HG02763 (cell line): ENCODE data around the gene LMO7.

Experiments used
- ATAC-seq: cut with Tn5 transposase; IDR thresholded peaks from one replicate; pipeline ENCODE4 v1.9.1; 2021; ENCODE audit warnings: mild to moderate bottlenecking, moderate library complexity; ENCODE audit not compliant: unreplicated experiment

The LMO7 gene

DNA sequence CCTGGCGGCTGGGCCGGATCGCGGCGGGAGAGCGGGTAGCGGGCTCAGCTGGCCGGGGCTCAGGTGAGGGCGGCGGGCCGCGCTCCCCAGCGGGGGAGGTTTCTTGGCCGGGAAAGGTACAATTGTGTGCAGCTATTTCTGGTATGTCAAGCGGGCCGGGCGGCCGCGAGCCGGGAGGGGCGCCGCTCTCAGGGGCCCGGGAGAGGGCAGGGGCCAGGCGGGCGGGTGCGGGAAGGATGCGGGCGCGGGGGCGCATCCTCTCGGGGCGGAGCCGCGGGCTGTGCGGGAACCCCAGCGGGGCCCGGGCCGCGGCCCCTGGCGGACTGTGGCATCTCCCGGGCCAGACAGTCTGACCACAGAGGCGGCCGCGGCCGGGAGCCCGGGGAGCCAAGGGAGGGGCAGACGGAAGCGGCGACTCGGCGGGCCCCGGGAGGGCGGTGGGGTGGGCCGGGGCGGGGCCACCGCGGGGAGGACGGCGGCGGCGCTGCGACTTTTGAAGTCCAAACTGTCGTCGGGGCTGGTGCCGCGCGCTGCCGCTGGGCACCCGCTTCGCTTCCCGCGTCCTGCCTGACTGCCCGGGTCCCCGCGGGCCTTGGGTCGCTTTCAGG lies at the start of gene LMO7:
LMO7 (plus strand) TSS at position 503 of the 608 bp plus-strand sequence. CDS start 328 bp downstream, outside the sequence.
- peak; percentile 60 for ATAC-seq

DNA sequence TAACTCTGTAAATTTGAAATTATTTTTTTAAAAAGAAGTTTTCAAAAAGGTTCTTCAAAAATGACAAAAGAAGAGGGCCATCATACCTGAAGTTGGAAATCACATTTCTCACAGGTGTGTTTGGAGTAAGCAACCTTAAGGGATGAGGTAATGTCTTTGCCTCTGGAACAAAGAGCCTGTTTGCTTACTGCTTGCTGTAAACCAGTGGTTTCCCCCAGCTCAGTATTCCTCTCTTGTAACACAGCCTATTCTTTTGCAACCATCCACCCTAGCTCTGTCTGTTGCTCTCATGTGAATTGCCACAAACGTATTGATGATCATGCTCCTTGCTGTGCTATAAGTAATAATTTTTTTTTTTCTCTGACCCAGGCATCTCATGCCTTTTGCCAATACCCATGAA lies 48.5 kb upstream of the LMO7 start:
- ATAC-seq = no peak

DNA sequence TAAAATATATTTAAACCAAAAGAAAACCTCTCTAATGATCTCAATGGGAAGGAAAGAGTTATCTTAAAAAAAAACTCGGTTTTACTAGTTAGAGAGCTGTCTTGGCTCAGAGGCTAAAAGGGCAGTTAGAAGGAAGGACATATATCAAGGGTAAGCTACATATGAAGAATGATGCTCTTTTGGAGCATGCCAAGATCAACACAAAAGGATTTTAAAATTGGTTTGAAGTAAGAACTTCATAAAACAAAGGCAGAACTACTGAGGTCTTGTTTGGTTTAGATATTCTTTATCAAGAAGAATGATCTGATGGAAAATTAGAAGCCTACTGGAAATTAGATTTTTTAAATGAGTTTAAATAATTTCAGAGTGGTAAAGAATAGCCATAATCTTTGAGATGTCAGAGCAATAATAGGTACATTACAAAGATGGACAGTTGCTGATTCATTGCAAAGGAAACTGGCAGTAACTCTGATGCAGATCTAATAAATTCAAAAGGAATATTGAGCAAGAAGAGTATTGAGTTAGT lies 39.4 kb upstream of the LMO7 start:
- ATAC-seq = no peak

DNA sequence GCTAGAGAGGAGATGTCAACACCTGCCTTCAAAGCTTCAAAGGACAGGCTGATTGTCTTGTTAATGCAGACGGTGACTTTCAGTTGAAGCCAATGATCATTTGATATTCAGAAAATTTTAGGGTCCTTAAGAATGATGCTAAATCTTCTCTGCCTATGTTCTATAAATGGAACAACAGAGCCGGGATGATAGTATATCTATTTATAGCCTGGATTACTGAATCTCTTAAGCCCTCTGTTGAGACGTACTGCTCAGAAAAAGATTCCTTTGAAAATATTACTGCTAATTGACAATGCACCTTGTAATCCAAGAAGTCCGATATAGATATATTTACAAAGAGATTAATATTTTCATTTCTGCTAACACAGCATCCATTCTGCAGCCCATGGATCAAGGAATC lies 35.8 kb upstream of the LMO7 start:
- ATAC-seq = no peak

DNA sequence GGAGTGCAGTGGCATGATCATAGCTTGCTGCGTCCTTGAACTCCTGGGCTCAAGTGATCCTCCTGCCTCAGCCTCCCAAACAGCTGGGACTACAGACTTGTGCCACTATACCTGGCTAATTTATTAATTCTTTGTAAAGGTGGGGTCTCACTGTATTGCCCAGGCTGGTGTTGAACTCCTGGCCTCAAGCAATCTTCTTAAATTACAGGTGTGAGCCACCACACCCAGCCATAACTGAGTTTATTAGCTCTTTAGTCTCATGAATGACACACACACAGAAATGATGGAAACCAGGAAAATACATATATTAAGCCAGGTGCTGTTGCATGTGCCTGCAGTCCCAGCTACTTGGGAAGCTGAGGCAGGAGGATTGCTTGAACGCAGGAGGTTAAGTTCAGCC lies 33.1 kb upstream of the LMO7 start:
- no peak for ATAC-seq

DNA sequence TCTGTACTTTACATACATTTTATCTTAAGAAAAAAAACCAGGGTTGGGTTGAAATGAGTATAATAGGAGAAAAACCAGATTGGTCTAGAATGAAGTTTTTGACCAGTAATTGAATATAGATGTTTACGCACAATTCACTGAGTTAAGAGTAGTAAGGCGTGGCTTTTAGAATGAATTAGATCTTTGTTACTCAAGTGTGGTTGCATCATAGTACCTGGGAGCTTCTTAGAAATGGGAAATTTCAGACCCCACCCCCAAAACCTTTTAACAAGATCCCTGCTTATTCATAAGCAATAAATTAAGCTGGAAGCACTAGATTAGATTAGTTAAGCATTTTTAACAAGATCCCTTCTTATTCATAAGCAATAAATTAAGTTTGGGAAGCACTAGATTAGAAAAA lies 28.7 kb upstream of the LMO7 start:
- ATAC-seq = no peak

DNA sequence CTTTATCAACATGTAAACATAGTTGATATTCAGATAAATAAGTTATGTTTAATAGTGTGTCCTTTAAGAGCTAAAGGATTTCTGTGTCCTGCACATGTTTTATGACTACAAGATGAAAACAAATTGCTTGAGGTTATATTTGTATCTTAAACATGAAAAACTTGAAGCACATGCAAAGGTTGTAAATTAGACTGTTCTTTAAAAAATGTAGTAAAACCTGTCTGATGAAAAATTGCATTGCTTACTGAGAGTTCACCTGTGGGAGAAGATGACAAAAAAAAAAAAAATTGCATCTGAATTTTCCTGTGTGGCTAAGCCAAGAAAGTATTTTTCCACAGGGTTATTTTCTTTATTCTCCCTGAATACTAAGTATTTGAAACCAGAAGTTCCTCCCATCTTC lies 25.7 kb upstream of the LMO7 start:
- no peak for ATAC-seq

DNA sequence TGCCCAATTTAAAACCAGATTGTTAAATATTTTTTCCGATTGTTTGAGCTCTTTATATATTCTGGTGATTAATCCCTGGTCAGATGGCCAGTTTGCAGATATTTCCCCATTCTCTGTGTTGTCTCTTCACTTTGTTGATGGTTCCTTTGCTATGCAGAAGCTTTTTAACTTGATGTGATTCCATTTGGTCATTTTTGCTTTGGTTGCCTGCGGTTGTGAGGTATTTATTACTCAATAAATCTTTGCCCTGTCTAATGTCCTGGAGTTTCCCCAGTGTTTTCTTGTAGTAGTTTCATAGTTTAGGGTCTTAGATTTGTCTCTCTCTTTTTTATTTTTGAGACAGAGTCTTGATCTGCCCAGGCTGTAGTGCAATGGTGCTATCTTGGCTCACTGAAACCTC lies 23.8 kb upstream of the LMO7 start:
- ATAC-seq = no peak

DNA sequence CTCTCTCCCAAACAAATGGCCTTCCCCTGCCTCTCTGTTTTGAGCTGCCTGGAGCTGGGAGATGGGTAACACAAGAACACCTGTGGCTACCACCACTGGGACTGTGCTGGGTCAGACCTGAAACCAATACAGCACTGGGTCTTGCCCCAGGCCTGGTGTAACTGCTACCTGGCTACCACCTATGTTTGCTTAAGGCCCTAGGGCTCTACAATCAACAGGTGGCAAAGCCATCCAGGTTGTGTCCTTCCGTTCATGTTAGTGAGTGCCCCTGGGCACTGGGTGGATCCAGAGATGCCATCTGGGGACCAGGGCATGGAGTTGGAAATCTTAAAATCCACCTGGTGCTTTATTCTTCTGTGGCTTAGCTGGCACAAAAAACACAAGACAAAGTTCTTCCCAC lies 18.9 kb upstream of the LMO7 start:
- ATAC-seq = no peak

DNA sequence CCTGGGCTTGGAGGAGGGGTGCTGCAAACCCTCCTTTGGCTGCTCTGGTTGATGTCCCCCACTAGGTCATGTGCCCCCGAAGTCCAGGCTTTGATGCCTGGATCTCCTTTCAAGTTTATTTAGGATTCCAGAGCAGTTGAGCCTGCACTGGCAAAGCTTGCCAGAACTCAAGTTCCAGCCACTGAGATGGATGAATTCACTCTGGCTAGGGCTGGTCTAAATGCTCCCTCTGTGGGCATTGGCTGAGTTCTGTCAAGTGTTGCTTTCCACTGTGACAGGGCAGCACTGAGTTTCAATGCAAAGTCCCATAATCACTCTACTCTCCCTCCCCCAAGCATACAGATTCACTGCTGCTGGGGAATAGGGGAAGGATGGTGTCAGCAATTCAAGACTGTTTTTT lies 17.8 kb upstream of the LMO7 start:
- ATAC-seq = no peak

DNA sequence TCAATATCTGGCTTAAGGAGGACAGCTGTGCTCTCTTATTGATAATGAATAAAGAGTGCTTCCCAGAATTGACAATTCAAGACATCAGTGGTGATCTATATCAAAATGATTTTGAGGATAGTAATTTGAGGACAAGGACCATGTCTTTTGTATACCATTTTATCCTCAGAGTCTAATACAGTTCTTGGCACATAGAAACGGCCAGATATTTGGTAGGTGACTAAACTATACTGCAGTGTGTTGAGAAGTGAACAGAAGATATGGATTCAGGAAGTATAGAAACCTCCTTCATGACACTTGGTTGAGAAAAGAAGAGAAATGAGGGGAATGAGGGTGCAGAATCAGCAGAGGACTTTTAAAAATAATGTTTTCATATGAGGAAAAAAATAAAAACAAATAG lies 16.1 kb upstream of the LMO7 start:
- no peak for ATAC-seq

DNA sequence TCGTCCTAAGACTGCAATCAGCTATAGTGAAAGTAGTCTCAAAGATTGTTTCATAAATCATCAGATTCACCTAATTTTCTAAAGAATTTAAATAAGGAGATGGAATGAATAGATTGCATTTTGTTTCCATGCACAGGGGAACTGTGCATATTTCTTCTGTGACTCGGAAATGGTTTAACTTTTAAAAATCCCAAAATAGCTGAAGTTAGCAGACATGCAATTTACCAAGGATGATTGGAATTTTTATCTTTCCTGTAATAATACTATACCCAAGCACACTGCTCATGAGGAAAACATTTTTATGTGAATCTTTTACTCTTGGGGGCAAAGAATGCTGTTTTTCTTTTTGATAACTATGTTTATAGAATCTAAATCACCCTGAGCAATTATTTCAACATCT lies 15.0 kb upstream of the LMO7 start:
- ATAC-seq = no peak

DNA sequence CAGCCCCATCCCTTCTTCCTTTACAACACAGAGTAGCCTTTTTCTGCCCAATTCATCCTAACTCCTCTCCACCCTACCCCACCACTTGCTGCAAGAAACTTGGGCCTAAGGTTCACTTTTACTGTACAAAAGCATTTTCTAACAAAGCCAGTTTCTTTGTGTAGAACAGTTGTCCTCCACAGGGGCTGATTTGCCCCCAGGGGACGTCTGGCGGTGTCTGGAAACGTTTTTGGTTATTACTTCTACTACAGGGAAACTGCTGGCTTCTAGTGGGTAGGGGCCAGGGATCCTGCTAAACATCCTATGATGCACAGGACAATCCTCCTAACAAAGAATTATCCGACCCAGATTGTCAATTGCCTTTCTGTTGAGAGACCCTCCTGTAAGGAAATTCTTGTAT lies 7.3 kb upstream of the LMO7 start:
- ATAC-seq = no peak

DNA sequence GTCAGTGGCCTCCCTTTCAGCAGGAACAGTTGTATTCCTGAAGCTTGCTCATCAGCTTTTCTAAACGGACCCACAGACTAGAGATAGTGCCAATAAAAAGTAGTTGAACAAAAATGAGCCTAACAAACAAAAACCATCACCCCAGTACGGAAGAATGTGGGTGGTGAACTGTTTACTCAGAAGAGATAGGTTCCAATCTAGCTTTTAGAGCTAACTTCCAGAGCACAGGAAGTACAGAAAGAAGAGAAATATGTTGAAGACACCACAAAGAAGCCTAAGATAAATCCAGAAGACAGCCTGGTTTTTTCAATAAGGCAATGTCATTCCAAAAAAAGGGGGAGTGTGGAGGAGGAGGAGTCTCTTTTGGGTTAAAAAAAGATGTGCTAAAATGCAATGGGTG lies 2.8 kb upstream of the LMO7 start:
- no peak for ATAC-seq

DNA sequence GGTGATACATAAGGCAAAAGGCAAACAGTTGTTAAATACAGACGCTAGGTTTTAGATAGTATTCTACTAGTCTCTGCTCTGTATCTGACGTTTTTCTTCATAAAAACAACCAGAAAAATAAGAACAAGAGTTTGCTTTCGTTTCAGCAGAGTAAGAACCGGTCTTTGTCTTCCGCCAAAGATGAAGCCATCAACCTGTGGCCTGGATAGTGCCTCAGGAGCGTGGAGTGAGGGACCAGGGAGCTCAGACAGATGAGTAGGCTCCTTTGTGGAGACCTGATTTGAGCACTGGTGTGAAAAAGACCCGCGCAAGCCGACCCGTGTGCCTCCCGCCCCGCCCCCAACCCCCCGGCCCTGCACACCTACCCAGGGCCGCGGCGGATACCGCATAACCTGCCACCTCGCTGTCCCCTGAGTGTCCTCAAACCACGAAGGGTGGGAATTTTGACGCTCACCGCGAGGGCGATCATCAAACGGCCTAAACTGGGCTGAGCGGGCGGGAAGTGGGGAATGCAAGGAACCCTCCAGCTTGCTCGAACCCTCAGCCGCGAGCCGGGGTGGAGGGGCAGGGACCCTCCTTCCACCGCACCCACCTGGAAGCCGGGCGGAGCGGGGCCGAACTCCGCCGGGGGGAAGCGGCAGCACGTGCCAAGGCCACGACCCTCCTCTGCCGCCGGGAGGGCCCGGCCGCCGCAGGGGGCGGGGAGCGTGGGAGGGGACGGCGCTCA lies 866 bp upstream of the LMO7 start:
- ATAC-seq = no peak

DNA sequence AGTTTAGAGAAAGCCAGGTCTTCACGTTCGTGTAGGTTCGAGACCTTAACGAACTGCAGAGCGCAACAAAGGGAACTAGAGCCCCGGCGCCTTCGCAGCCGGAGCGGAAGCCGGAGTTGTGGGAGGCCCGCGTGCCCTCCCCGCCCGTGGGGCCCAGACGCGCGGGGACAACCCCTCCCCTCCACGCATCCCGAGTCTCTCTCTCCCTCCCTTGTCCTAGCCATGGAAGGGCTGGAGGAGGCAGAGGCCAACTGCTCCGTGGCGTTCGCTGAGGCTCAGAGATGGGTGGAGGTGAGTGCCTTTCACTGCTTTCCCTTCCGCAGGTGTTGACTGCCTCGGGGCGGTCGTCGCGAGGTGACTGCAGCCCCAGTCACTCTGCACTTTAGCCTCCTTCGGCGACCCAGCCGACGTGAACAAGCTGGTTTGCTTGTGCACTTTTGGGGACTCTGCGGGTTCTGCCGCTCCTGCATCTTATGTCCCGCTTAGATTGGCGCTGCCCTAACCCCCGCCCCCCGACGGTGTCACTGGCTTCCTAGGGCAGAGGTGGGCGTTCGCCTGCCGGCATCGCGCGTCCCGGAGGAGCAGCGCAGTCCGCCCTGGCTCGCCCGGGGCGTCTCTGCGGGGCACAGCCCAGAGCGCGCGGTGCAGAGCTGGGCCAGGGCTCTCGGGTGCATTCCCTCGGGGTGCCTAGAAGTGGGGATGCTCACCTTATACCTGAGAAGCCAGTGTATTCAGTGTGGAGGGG lies 478 bp downstream of the LMO7 start:
- peak; percentile 51 for ATAC-seq

DNA sequence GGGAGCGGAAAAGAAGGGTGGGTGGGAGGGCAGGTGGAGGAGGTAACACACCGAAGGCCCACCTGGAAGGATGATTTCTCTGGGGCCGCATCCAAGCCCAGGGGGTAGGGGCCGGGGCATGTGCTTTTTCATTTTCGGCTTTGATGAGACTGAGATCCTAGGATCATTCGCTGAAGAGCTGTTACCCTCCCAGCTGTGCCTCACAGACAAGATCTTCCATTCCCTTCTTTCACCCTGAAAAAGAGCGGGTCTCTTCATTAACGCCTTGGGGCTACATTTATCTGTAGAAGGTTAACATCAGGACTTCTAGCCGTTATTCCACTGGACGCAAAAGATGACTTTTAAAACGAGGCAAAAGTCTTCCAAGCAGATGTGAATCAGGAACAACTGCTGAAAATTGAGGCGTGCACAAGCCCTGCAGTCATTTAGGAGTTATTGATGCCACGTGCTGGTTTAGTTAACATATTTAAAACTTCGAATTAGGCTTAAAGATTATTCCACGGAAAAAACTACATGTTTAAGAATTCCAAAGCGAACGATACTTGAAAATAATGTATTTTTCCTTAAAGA lies 1.1 kb downstream of the LMO7 start:
- no peak for ATAC-seq

DNA sequence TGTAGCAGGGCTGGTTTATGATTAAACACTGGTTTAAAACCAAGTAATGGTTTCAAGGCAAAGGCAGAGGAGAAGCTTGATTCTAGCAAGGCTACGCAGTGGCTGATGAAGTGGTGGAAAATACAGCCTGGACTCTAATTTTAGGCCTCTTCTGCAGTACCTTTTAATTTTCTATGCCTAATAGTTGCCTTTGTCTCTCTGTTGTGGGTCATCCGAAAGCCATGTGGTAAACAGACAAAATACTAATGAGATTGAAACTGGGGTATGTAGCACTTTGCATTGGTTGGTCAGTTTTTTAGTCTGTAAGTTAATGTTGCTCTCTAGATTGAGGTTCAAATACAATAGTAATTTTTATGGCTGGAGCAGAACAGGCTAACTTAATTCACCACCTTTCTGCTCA lies 3.3 kb downstream of the LMO7 start:
- no peak for ATAC-seq

DNA sequence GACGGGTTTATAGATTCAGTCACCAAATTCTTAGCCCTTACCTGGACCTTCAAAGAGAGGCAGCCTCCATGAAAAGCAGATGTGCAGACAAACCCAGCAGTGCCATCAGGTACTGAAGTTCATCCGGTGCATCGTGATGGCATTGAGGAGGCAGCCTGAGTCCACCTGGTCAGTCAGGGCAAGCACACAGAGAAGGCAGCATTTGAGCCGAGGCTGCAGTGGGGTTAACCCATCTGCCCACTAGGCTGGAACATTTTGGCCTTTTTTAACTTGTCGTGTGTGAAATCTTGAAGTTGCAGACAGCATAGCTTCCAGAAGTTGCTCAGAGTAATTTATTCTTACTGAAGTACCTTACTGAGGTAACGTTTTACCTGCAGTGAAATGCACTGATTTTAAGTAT lies 4.9 kb downstream of the LMO7 start:
- ATAC-seq = no peak

DNA sequence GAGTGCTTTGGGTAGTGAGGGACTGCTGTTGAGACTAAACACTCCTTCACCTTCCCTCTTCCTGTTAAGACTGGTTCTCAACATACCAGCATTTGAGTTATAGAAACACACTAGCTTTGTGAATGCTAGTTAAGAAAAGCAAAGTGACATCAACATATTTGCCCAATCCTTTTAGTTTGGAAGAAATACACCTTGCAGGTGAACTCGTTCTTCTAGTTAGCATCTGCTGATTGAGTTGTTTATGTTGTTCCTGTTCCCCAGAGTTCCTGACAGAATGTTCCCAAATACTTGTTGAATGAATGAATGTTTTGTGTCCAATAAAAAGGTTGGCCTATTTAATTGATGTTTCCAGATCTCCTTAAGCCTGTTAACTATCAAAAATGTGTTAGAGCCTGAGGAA lies 7.1 kb downstream of the LMO7 start:
- ATAC-seq = no peak

DNA sequence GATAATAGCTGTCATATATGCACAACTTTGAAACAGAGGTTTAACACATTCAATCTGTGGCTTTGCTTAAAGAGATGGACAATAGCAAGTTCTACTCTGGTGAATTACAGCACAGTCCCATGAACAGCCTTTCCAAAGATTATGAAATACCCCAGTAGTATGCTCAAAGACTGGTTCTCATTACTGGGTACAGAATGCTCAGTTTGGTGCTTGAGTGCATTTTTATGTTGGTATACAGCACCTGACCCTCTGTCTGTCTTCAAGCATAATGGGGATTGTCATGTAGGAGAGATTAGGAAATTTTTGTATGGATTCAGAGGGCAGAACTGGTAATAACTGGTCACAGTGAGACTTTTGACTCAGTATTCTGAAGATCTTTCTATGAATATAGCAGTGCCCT lies 7.6 kb downstream of the LMO7 start:
- no peak for ATAC-seq

DNA sequence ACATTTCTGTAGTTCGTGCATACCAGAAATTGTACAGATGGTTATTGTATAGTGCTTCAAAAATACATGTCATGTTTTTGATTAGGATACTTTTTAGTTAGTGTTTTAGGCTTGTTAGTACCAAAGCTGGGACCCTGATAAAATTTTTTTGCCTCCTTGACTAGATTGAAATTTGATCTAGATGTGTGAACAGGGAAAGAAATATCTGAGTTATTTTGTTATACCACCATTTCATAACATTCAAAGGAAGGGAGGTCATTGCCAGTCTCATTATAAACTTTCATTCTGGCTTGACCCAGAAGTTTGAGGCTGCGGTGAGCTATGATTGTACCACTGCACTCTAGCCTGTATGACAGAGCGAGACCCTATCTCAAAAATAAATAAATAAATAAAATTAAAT lies 9.0 kb downstream of the LMO7 start:
- no peak for ATAC-seq
